ENCODE results near the gene LIPJ.

LIPJ gene

GRCh38 chr10:88586462-88586861 is at the start of gene LIPJ:
TSS of gene LIPJ (plus strand) at chr10:88586762. CDS start at chr10:88590688, 3,926 bp downstream.
- DNase-seq (ENCODE audit: low read depth in 2 of 3, low spot score in 2 of 3), result no peak

DNA sequence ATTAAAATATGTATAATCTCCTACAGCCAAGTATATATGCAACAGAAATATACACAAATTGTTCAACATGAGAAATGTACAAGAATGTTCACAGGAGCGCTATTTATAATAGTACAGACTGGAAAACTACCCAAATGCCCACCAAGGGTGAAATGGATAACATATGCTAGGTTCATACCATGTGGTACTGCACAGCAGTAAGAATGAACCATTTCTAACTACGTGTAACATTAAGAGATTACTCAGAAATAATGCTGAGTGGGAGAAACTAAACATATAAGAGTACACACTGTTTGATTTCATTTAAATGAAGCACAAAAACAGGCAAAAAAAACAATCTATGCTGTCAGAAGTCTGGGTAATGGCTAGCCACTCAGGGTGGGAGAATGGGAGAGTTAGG is 49.2 kb upstream of the LIPJ start:
- no peak for DNase-seq (ENCODE audit: low read depth in 2 of 3, low spot score in 2 of 3)

DNA sequence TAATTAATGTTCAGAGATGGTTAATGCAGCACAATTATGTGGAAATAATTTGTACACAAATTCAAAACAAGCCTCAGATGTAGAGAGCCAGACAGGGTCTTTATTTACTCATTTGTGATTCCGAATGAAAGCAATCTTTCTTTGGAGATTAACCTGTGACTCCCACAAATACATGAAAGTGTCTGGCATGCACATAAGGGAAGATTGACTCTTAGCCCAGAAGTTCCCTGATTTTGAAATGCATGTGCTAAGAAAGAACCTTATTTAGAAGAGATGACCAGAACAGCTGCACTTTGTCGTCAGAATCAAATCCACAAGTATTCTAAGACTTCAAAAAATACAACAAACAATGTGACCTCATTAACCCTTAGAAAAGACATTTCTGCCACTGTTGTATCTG is 48.5 kb upstream of the LIPJ start:
- DNase-seq (ENCODE audit: low read depth in 2 of 3, low spot score in 2 of 3), result no peak

DNA sequence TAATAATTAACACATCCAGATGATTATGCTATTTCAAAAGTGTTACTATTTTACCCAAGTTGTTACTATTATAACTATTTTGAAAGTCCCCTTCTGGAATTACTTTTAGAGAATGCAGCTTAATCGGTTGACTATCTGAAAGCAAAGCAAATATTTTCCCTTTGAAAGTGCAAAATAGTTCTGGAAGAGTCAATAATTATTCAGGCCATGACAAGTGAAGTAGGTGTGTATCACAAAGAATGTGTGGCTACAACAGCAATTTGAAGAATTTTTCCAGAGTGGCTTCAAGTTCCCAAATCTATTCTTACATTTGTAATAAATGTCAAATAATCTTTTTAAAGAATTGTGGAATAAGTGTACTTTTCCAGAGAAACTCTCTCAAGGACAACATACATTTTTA is 46.2 kb upstream of the LIPJ start:
- no peak for DNase-seq (ENCODE audit: low read depth in 2 of 3, low spot score in 2 of 3)

- DNase-seq (ENCODE audit: low read depth in 2 of 3, low spot score in 2 of 3), result no peak
These were observed 45.4 kb upstream of the LIPJ start for GRCh38 chr10:88541116-88541626.

GRCh38 chr10:88542522-88542921 is 44.0 kb upstream of the LIPJ start:
- no peak for DNase-seq (ENCODE audit: low read depth in 2 of 3, low spot score in 2 of 3)

- DNase-seq (ENCODE audit: low read depth in 2 of 3, low spot score in 2 of 3), result no peak
These were observed 42.3 kb upstream of the LIPJ start for GRCh38 chr10:88544140-88544870.

DNA sequence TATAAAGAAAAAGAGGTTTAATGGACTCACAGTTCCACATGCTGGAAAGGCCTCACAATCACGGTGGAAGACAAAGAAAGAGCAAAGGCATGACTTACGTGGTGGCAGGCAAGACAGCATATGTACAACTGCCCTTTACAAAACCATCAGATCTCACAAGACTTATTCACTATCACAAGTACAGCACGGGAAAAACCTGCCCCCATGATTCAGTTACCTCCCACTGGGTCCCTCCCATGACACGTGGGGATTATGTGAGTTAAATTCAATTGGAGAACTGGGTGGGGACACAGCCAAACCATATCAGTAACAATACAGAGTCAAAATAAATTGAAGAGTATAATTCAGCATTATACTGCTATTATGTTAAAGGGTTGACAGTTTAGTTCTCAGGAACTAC is 41.2 kb upstream of the LIPJ start:
- no peak for DNase-seq (ENCODE audit: low read depth in 2 of 3, low spot score in 2 of 3)

GRCh38 chr10:88546497-88546896 is 40.1 kb upstream of the LIPJ start:
- DNase-seq (ENCODE audit: low read depth in 2 of 3, low spot score in 2 of 3), result no peak

DNA sequence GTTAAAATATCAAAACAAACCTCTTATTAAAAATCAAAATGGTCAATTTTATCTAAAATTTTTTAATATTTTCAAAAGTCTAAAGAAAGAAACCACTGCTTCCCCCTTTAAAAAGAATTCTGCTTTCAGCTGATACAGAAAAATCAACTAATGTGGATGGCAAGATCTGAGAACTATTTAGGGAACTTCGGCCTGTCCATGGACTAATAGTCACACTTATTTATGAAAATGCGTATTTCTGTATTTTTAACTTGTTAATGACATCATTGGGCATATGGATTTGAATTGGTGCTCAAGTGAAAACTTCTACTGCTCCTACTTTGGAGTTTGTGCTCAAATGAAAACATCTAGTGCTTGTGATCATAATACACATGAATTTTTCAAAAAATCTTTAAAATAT is 35.3 kb upstream of the LIPJ start:
- DNase-seq (ENCODE audit: low read depth in 2 of 3, low spot score in 2 of 3), result no peak

- DNase-seq (ENCODE audit: low read depth in 2 of 3, low spot score in 2 of 3), result no peak
These were observed 33.3 kb upstream of the LIPJ start for GRCh38 chr10:88553116-88553752.

- no peak for DNase-seq (ENCODE audit: low read depth in 2 of 3, low spot score in 2 of 3)
These were observed 31.2 kb upstream of the LIPJ start for GRCh38 chr10:88555190-88555908.

- DNase-seq (ENCODE audit: low read depth in 2 of 3, low spot score in 2 of 3), result no peak
These were observed 29.3 kb upstream of the LIPJ start for GRCh38 chr10:88557256-88557655.

GRCh38 chr10:88557658-88558057 is 28.9 kb upstream of the LIPJ start:
- DNase-seq (ENCODE audit: low read depth in 2 of 3, low spot score in 2 of 3), result no peak

- no peak for DNase-seq (ENCODE audit: low read depth in 2 of 3, low spot score in 2 of 3)
These were observed 24.4 kb upstream of the LIPJ start for GRCh38 chr10:88562152-88562551.

- DNase-seq (ENCODE audit: low read depth in 2 of 3, low spot score in 2 of 3), result no peak
These were observed 21.5 kb upstream of the LIPJ start for GRCh38 chr10:88565072-88565471.

GRCh38 chr10:88582411-88582805 is 4.2 kb upstream of the LIPJ start:
- DNase-seq (ENCODE audit: low read depth in 2 of 3, low spot score in 2 of 3), result no peak

- DNase-seq (ENCODE audit: low read depth in 2 of 3, low spot score in 2 of 3), result peak; percentile 32 to 47 (median 45)
These were observed 3.6 kb upstream of the LIPJ start, which contains the start of gene RNLS for GRCh38 chr10:88582806-88583583. TSS of gene RNLS (minus strand) at chr10:88583318.

DNA sequence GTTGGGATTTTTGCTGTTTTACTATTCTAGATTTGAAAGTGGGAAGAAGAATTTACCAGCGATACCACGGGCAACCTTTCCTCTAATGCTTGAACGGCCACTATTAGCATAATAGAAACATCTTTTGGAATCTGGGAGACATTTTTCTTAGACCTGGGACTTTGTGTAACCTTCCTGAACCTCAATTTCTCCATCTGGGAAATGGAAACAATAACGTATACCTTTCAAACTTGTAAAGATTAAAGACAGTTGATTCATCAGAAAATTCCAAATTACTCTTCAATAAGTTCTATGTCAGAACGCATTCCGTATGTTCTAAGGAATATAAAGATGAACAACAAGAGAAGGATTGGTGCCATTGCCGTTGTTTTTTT is 3.0 kb upstream of the LIPJ start:
- DNase-seq (ENCODE audit: low read depth in 2 of 3, low spot score in 2 of 3), result no peak

DNA sequence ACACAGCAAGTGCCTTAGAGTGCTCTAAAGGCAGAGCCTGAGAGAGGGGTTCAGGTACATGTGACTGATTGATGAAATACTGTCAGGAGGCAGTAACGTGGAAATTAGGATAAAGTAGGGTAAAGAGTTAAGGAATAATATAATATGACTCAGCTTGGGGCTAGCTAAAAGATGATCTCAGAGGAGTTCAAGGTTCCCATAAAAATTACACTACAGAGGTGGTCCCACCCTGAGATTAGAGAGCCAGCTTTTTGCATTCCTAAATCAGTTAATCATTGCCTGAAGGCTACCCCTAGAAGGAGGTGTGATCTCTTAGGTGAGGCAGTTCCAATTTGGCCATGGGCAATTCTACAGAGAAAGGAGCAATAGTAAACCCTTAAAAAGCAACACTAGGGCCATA is 5.8 kb downstream of the LIPJ start:
- DNase-seq (ENCODE audit: low read depth in 2 of 3, low spot score in 2 of 3), result no peak

- DNase-seq (ENCODE audit: low read depth in 2 of 3, low spot score in 2 of 3), result no peak
These were observed 6.3 kb downstream of the LIPJ start for GRCh38 chr10:88592906-88593305.

Data from activated CD8-positive, alpha-beta memory T cell treated with anti-CD3 and anti-CD28 coated beads for 48 hours (primary cell).